Measurements from ENCODE around the gene ONECUT3. TPM values are rescaled to one million over a fixed set of nuclear protein-coding genes. Genes with fewer than 3 reads are reported as not detected.

Gene ONECUT3
- total RNA-seq, 1 experiment from 2014 or later: not detected

DNA sequence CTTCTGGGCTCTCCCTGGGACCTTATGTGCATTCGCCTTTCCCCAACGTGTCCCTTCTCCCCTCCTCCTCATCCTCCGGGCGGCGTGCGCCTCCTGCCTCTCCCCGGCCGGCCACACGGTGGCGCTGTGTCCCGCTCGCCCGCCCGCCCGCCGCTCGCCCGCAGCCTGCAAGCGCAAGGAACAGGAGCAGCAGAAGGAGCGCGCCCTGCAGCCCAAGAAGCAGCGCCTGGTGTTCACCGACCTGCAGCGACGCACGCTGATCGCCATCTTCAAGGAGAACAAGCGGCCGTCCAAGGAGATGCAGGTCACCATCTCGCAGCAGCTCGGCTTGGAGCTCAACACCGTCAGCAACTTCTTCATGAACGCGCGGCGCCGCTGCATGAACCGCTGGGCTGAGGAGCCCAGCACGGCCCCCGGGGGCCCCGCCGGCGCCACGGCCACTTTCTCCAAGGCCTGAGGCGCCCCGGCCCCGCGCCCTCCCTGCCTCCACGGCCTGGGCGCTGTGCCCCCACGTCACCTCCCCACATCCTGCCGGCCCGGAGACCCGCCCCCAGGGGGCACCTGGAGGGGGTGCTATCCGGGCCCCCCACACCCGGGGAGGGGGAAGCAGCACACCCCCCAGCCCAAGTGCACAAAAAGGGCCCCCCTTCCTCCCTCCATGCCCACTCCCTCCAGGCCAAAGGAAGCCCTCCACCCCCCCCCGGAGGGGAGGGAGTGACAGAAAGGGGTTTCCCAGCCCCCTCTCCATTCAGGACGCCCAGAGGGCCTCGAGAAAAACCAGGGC lies 21.9 kb downstream of the ONECUT3 start:
- POLR2A ChIA-PET: no interaction called here
- no peaks in the 10 kb centered on the region for H3K4me1 ChIP-seq
- intact Hi-C loops (cut with micrococcal nuclease; ENCODE audit: unreplicated experiment): no loop called here
- DNase-seq: peak in 1 of 2 experiments; percentile 56
- Mint-ChIP-seq H3K27ac (ENCODE audit: unreplicated experiment) (no peak overlapping the region), H3K27me3 (ENCODE audit: insufficient read depth, unreplicated experiment) (peaks cover 16% of the 10 kb centered on the region), H3K4me1 (ENCODE audit: low read depth, unreplicated experiment) (no peaks in the 10 kb centered on the region), H3K36me3 (ENCODE audit: insufficient read depth, unreplicated experiment) (peaks cover 5% of the 10 kb centered on the region), H3K4me3 (ENCODE audit: unreplicated experiment) (no peak overlapping the region), H3K9me3 (ENCODE audit: unreplicated experiment) (peaks cover 13% of the 10 kb centered on the region)
- peaks cover 11% of the 10 kb centered on the region for H3K9me3 ChIP-seq
- CTCF ChIA-PET: interaction anchor here (0.6 to 1.0 kb wide), 4 partner anchors 42 to 221 kb away, joined by 3 to 11 read pairs (median 6); partner anchors contain the start of gene TCF3
- no peaks in the 10 kb centered on the region for H3K36me3 ChIP-seq (ENCODE audit: control insufficient read depth, insufficient read depth, low read length)
- TF ChIP-seq CTCF (IDR thresholded peaks at IDR 0.05; ENCODE audit: insufficient read depth in 1 of 2, low read depth in 1 of 2, low read length in 1 of 2, severe bottlenecking in 1 of 2, unreplicated experiment in 1 of 2): peak; percentile 39 to 83
- no peaks in the 10 kb centered on the region for H3K27me3 ChIP-seq (replicated peaks; ENCODE audit: control insufficient read depth, insufficient read depth, low read length)
- H3K4me3 ChIP-seq (ENCODE audit: low read depth, low read length): no peak overlapping the region
- BruUV-seq (replicated peaks): no TSS peak

DNA sequence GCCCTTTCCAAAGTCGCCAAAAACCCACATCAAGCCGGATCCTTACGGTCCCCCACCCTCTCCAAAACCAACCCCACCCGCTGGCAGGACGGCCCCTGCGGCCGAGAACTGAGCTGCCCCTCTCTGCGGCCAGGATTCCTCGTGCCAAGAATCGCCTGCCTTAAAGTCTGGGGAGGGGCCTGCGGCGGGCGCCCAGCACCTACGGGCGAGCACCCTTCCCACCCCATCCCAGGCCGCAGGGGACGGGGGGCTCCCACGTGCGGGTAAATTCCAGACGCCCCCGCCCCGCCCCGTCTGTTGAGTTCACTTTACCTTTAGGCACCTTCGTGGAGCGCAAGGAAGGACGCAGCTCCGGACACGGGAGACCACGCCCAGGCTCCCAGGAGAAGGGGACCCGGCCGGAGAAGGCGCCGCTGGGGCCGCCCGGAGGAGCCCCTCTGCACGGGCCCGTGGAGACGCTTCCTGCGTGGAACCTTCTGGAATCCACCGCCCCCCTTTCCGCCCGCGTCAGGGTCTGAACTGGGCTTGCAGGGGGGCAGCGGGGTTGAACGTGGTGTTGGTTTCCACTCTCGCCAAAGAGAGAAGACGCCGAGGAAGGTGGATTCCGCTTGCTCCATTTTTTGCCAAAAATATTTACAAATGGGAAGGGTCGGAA lies 22.8 kb downstream of the ONECUT3 start:
- BruUV-seq (replicated peaks): no TSS peak
- peaks cover 16% of the 10 kb centered on the region for H3K27me3 Mint-ChIP-seq (ENCODE audit: insufficient read depth, unreplicated experiment)
- no peaks in the 10 kb centered on the region for H3K27me3 ChIP-seq (replicated peaks; ENCODE audit: control insufficient read depth, insufficient read depth, low read length)
- no peak overlapping the region for H3K4me3 ChIP-seq (ENCODE audit: low read depth, low read length)
- no peaks in the 10 kb centered on the region for H3K4me1 ChIP-seq
- H3K36me3 Mint-ChIP-seq (ENCODE audit: insufficient read depth, unreplicated experiment): peaks cover 5% of the 10 kb centered on the region
- peaks cover 4% of the 10 kb centered on the region for H3K9me3 Mint-ChIP-seq (ENCODE audit: unreplicated experiment)
- no peak for DNase-seq
- H3K4me1 Mint-ChIP-seq (ENCODE audit: low read depth, unreplicated experiment): no peaks in the 10 kb centered on the region
- no peak for TF ChIP-seq CTCF (IDR thresholded peaks at IDR 0.05; ENCODE audit: insufficient read depth in 1 of 2, low read depth in 1 of 2, low read length in 1 of 2, severe bottlenecking in 1 of 2, unreplicated experiment in 1 of 2)
- H3K27ac Mint-ChIP-seq (ENCODE audit: unreplicated experiment): no peak overlapping the region
- CTCF ChIA-PET: no interaction called here
- POLR2A ChIA-PET: no interaction called here
- no peaks in the 10 kb centered on the region for H3K36me3 ChIP-seq (ENCODE audit: control insufficient read depth, insufficient read depth, low read length)
- intact Hi-C loops (cut with micrococcal nuclease; ENCODE audit: unreplicated experiment): no loop called here
- H3K4me3 Mint-ChIP-seq (ENCODE audit: unreplicated experiment): no peak overlapping the region
- H3K9me3 ChIP-seq: peaks cover 4% of the 10 kb centered on the region

DNA sequence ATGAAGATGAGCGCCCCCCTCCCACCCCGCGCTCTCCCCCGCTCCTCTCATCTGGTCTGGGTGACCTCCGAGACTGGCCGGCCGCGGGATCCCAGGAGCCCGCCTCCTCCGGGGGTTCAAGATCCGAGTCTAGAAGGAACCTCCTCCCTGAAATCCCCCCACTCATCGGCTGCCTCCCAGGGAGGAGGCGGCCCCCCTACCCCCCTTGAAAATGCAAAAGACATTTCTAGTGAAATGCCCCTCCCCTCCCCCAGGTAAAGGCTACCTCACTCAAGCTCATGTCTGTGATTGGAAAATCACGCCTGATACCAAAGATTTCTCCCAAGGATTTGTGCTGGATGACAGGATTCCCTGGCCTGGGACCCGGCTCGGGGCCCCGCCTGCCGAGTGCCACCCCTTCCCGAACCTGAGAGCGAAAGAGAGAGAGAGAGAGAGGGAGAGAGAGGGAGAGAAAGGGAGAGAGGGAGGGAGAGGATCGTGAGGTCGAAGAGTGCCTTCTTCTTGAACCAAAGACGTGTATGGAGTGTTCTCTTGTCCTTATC lies 23.4 kb downstream of the ONECUT3 start:
- Mint-ChIP-seq H3K4me3 (ENCODE audit: unreplicated experiment) (no peak overlapping the region), H3K4me1 (ENCODE audit: low read depth, unreplicated experiment) (no peaks in the 10 kb centered on the region), H3K9me3 (ENCODE audit: unreplicated experiment) (no peaks in the 10 kb centered on the region), H3K27me3 (ENCODE audit: insufficient read depth, unreplicated experiment) (peaks cover 16% of the 10 kb centered on the region), H3K36me3 (ENCODE audit: insufficient read depth, unreplicated experiment) (peaks cover 5% of the 10 kb centered on the region), H3K27ac (ENCODE audit: unreplicated experiment) (no peak overlapping the region)
- Histone ChIP-seq H3K9me3 (peaks cover 2% of the 10 kb centered on the region; the same call in 1 of the 2 replicates), H3K4me3 (ENCODE audit: low read depth, low read length) (no peak overlapping the region), H3K27me3 (replicated peaks; ENCODE audit: control insufficient read depth, insufficient read depth, low read length) (no peaks in the 10 kb centered on the region), H3K4me1 (no peaks in the 10 kb centered on the region), H3K36me3 (ENCODE audit: control insufficient read depth, insufficient read depth, low read length) (no peaks in the 10 kb centered on the region)
- TF ChIP-seq CTCF (IDR thresholded peaks at IDR 0.05; ENCODE audit: insufficient read depth in 1 of 2, low read depth in 1 of 2, low read length in 1 of 2, severe bottlenecking in 1 of 2, unreplicated experiment in 1 of 2): no peak
- no peak for DNase-seq
- intact Hi-C loops (cut with micrococcal nuclease; ENCODE audit: unreplicated experiment): no loop called here
- no TSS peak for BruUV-seq (replicated peaks)
- POLR2A ChIA-PET: no interaction called here
- CTCF ChIA-PET: interaction anchor here (0.7 kb wide), 1 partner anchor 22 kb away, joined by 4 read pairs; no protein-coding TSS in a partner anchor
